Measurements from ENCODE around the gene MAP4K4.

DNA sequence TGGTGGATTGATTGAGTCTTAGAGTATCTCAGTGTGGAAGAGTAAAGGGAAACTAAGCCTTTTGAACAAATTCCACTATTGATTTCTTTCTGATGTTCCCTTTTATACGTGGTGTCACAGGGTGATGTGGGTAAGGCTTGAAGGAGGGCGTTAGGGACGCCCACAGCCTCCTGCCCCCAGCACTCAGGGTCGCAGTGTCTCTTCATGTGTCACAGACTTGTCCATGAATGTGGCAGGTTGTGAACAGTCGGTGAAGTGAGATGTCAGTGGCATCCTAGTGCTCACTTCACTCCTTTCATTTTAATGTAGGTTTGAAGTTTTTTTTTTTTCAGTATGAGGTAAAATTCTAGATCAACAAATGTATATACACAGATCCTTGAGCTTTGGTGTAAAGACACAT, 171.0 kb downstream of the MAP4K4 start:
- no peak for TF ChIP-seq POLR2A (IDR thresholded peaks at IDR 0.05; ENCODE audit: low read length)
- TF ChIP-seq GATA1 (IDR thresholded peaks at IDR 0.05; ENCODE audit: low read depth, low read length) = no peak

All from erythroblast (primary cell).